Activated CD4-positive, alpha-beta T cell treated with anti-CD3 and anti-CD28 coated beads, Interleukin-2, amount 50 U/mL, for 4 hours (primary cell): Measurements from ENCODE around the gene KIF6.
A peak's percentile ranks its signal among the peaks of the same experiment; 100 is the strongest.

Source experiments
- DNase-seq, 2 experiments: peaks; one replicate each; pipeline ENCODE4 v3.0.0-alpha.2; 2020

The KIF6 gene

DNA sequence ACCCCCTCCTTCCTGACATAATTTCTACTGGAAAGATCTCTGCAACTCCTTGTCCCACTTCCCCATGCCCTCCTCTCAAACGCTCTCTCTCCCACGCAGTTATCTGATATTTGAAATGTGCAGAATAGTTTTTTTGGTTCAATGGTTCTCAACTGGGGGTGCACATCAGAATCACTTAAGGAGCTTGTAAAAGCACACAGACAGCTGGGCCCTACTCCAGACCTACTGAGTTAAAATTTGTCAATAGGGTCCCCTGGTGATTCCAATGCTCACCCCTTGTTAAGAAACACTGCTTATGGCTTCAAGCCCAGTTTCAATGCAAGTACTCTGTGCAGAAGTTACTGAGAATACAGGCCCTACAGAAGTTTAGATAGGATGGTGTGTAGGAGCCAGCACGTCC lies 357.5 kb downstream of the KIF6 start:
- no peak for DNase-seq

DNA sequence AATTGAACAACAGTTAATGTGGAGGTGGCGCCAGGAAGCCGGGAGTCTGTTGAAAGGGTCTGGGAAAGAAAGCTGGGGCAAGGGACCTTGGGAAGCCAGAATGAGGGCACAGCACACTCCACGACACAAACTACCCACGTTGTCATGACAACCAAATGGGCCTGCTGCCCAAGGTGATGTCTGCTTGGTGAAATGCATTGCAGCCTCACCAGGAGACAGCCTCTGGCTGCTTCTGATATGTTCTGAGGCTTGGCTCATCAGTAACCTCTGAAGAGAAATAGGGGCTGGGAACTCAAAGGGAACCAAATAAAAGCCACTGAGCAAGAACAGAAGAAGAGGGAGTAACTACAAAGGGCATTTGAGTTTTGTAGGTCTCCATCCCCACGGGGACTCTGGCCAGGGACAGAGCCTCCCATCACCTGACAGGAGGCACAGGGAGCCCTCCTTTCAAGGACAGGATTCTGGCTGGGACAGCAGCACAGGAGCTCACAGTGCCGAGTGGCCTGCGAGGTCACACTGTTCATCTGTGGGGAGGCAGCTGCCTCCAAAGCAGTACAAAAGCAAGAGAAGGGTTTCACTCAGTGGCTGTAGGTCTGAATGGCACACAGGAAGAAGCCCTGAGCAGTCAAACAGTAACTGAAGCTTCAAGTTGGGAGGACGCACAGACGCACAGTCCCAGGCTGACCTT lies 358.1 kb downstream of the KIF6 start:
- no peak for DNase-seq

- DNase-seq = no peak
Measured at GRCh38 chr6:39365281-39366074, 359.7 kb downstream of the KIF6 start.

GRCh38 chr6:39363280-39363679 lies 361.9 kb downstream of the KIF6 start:
- no peak for DNase-seq

- no peak for DNase-seq
Measured at GRCh38 chr6:39362487-39362865, 362.7 kb downstream of the KIF6 start.

DNA sequence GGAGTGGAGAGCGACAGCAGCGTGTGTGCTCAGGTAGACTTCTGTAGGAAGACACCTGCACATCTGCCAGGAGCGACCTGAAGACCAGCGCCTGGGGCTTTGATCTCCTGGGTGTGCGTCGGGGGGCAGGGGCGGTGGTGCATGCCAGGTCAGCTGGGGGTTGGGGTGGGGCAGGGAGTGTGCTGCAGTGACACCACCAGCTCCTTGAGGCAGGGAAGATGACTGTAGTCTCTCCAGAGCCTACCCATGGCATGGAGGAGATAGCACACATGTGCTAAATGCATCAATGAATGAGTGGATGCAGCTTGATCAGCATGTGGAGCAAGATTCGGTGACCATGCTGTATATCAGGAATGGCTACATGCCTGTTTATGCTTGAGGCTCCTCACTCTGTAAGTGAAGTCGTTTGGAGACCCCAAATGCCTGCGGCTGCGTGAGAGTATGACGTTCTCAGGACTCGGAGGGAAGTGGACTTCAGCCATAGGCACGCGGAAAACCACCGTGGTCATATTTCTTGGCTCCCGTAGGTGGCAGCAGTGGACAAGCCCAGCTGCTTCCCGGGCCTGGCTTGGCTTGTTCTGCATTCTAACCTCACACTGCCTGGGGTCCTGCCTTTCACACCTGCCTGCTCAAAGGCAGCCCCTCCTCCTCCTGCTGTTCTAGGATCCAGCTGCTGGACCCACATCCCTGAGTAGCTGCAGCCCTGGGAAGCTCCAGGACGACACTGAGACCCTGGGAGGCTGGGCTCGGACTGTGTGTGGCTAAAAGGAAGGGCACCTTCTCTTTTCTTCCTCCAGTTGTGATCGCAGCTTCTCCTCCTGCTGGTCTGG lies 363.3 kb downstream of the KIF6 start:
- DNase-seq = peak; percentile 15 to 20

DNA sequence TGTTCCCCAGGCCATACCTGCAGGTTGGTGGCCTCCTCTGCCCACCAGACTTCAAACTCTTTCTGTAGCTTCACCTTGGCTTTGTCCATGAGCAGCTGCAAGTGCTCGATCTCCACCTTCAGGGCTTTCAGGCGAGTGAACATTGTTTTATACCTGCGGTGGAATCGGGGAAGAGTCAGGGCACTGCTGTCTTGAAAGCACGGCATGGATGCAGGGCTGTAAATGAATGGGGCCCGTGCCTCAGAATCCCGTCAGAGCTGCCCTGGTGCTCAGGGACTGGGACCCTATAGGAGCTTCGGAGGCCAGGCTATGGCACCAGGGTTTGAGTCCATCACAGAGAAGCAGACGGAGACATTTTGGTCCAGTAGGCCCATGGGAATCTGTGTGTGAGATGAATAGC lies 364.8 kb downstream of the KIF6 start:
- no peak for DNase-seq

- no peak for DNase-seq
Measured at GRCh38 chr6:39357998-39358686, 367.1 kb downstream of the KIF6 start.

DNA sequence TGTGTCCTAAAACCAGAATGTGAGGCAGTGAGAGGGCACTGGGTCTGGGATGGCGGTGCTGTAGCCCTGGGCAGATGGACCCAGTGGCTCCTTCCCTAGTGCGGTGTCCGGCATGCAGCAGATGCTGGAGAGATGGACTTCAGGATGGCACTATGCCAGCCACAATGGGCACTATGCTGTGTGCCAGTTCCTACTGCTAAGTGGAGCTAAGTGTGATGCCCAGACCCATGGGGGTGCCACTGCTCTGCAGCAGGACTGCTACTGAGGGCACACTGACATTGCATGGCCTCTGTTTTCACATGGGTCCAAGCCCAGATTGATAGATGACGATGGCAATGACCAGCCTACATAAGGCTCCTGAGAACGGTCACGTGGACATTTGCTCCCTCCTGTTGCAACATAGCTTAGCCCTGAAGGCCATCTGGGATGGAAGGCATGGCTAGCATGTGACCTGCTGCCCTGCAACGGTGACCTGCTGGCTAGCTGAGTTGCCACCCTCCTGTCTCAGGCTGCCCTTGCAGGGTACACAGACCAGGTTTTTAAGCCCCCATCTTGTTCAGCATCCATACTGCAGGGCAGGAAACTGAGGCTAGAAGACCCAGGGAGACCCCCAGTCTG lies 371.4 kb downstream of the KIF6 start:
- no peak for DNase-seq

GRCh38 chr6:39350723-39351505 lies 374.3 kb downstream of the KIF6 start:
- DNase-seq = no peak

DNA sequence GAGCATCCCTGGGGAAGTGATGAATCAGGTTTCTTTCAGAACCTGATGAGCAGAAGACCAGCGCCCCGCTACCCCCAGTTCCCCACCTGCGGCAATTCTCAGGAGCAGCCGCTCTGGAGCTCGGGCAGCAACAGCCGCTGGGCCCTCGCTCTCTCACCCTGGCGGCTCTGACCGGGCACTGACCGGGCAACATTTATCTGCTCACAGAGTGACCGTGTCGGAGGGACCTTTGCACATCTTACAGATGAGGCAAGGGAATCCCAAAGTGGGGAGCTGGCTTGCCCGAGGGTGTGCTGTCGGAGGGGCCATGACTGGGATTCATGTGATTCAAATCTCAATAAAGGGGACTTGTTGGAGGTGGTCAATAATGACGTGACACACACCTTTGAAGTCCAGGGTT lies 376.5 kb downstream of the KIF6 start:
- DNase-seq = no peak

GRCh38 chr6:39347906-39348585 lies 377.2 kb downstream of the KIF6 start:
- peak; percentile 13 to 41 for DNase-seq

GRCh38 chr6:39347206-39347605 lies 378.0 kb downstream of the KIF6 start:
- DNase-seq = no peak

DNA sequence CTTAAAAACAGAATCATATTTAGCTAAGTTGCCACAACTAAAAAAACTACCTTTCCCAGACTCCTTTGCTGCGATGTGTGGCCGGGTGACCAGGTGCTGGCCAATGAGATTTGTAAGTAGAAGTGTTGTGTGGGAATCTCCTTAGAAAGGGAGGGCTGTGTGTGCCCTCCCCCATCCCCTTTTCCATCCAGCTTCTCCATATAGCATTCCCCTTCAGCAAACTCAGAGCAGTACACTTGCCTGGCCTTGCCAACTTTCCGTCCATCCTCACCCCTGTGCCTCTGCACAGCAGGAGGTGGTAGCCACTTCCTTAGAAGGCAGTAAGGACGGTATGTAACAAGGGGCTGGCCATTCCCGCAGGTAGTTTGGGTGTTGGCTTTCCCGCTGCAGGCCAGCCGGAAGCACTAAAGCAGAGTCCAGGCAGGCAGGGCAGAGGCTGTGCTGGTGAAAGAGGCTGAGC lies 380.4 kb downstream of the KIF6 start:
- no peak for DNase-seq

DNA sequence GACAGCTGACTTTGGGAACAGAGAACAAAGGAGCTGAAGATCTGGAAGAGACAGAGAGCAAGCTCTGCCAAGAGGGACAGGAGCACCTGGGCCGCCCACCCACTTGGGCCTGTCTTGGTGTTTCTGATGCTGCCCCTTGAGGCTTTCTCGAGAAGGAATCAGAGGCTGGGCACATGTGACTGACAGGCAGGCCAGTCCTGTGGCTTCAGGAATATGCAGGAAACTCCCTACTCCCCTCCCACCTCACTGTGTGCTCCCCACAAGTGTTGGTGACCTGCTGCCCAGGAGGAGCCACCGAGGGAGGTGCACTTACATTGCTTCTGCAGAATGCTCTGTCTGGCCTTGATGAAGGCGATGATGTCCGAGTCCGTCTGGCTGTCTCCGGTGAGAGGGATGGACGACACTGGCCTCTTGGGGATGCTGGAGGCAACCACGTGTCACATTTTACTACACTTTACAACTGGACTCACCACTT lies 381.8 kb downstream of the KIF6 start:
- no peak for DNase-seq

- DNase-seq = no peak
Measured at GRCh38 chr6:39342692-39343395, 382.4 kb downstream of the KIF6 start.

DNA sequence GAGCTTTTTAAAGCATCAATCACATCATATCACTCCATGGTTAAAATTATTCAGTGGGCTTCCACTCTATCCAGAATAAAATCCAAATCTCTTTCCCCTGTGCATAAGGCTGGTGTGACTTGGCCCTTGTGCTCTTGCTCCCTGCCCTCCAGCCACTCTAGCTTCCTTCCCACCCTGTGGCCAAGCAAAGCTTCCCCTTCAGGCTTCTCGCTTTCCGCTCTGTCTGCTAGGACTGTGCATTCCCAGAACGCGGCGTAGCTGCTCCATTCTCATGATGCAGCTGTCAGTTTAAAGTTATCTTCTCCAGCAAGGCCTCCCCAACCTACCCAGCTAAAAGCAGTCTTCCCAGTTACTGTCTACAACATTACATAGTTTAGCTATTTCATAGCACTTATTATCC lies 383.3 kb downstream of the KIF6 start:
- DNase-seq = no peak

DNA sequence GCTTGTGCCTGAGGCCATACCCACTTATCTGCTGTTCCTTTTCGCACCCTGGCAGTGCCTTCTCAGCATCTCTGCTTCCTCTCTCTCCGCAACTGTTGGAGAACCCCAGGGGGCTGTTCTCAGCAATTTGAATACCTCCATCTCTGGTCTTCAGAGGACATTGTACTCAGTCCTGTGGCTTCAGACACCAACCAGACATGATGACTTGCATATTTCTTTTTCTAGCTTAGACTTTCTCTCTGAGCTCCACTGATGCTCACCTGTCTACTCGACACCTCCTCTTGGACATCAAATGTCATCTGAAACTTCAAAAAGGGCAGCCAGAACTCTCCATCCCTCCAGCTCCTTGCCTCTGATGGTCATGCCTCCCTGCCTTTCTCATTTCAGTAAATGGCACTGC lies 383.9 kb downstream of the KIF6 start:
- DNase-seq = no peak

- no peak for DNase-seq
Measured at GRCh38 chr6:39339868-39340550, 385.2 kb downstream of the KIF6 start.
